Raji (cell line): ENCODE results near the gene BPIFB3.

Source experiments
- POLR2A ChIP-seq: IDR thresholded peaks from 2 replicates; pipeline ENCODE4 v1.6.1; 2011; ENCODE audit warnings: low read depth, low read length, control low read depth; ENCODE audit not compliant: insufficient read depth

Gene BPIFB3

GRCh38 chr20:33053291-33054106, at the start of gene BPIFB3:
Gene BPIFB3 (plus strand): TSS chr20:33053903. CDS start chr20:33055436, 1,533 bp downstream.
- TF ChIP-seq POLR2A = no peak

DNA sequence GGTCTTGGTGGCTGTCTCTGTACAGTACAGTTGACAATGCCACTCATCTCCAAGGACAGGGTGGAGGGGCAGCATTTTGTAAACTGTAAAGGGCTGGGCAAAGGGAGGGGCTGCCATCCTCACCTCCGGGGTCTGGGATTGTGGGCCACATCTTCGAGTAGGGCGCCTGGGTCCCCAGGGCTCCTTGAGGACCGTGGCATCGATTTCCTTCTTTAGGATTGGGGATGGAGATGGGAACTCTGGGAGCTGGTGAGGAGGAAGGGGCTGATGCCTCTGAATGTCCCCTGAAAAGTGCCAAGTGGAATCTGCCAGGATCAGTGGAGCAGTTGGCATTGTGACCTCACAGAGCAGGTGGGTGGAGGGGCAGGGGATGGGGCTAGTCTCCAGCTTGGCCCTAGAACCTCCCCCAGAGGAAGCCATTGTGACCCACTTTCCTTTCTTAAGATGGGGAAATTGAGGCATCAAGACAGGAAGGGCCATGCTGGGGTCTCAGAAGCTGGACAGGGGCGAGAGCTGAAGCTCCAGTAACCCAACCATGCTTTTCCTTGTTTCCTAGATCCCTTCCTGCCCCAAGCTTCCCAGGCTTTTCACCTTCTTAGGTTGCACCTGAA, 49.5 kb upstream of the BPIFB3 start, which contains the start of gene SUN5:
Gene SUN5, minus strand, starts transcription at position 293 of the 611 bp plus-strand sequence. Its CDS starts 93 bp downstream, at position 200.
- no peak for TF ChIP-seq POLR2A

DNA sequence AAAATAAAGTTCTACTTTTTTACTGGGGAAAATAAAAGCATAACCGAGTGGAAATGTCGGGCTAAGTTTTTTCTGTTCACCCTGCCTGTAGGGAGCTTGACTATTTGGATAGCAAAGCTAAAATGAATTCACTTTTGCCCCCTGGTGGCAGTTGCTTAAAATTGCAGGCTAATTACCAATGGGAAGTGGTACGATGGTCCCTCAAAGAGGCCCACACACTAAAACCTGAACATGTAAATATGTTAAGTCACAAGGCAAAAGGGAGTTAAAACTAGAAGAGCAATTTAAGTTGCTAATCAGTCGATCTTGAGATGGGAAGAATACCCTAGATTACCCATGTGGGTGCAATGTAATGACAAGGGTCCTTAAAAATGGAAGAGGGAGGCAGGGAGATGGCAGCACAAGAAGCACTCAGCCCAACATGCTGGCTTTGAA, 48.6 kb upstream of the BPIFB3 start:
- TF ChIP-seq POLR2A = no peak

DNA sequence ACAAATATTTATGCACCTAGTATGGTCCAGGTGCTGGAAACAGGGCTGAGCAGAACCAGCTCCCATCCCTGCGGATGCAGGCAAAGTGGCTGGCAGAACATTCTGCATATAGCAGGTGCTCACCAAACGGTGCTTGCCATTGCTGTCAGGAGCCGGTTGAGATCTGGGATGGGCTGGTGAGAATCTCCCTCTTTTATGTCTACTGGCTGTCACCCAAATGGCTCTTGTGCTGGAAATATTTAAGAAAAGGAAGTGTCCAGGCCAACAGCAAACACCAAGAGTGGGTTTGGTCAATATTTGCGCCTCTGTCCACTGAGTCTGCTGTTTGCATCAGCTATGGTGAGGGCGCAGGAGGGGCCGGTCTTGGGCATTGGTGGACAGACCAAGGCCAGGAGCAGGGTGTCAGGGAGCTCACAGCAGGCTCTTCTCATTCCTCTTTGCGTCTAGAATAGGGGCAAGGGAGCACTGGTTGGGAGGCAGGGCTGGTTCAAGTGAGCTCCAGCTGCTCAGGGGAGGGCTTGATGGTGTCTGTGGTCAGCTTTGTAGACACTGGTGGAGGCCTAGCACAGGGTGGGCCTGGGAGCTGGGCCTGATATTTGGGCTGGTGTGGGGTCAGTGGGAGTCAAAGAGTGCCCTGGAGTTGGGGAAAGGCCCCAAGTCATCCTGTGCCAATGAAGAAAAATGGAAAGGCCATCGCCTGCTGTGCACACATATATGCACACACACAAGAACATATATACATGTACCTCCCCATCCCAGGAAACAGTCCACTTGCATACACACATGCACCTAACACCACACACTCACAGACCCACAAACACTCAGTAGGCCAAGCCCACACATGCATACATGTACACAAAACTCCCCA, 47.6 kb upstream of the BPIFB3 start:
- TF ChIP-seq POLR2A = no peak

DNA sequence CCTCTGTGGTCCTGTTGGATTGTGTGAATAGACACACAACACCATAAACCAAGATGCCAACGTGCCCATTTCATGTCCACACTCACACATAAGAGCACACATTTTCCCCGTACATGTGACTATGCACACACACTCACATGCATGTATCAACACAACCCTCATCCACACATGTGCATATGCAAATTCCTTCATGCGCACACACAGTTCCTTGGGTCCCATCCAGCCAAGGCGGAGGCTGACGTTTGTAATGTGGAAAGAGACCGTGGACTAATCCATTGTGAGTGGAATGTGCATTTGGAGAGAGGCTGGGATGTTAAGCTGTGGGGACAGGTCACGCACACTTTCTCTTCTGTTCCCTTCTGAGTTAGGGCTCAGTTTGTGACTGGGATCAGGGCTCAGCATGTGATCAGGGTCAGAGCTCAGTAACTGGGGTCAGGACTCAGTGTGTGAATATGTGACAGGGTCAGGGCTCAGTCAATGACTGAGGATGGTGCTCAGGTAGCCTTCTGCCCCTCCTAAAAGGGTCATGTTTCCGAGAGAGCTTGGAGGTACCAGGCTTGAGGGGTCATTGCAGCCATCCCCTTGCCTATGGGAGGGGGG, 46.8 kb upstream of the BPIFB3 start:
- TF ChIP-seq POLR2A = no peak

- no peak for TF ChIP-seq POLR2A
Observed at GRCh38 chr20:33007376-33008335, 46.0 kb upstream of the BPIFB3 start, which contains the start of gene BPIFB2. Gene BPIFB2 (plus strand): TSS chr20:33007704. CDS start chr20:33008575, 871 bp downstream.

GRCh38 chr20:33008336-33009213, 45.1 kb upstream of the BPIFB3 start:
- TF ChIP-seq POLR2A = no peak

DNA sequence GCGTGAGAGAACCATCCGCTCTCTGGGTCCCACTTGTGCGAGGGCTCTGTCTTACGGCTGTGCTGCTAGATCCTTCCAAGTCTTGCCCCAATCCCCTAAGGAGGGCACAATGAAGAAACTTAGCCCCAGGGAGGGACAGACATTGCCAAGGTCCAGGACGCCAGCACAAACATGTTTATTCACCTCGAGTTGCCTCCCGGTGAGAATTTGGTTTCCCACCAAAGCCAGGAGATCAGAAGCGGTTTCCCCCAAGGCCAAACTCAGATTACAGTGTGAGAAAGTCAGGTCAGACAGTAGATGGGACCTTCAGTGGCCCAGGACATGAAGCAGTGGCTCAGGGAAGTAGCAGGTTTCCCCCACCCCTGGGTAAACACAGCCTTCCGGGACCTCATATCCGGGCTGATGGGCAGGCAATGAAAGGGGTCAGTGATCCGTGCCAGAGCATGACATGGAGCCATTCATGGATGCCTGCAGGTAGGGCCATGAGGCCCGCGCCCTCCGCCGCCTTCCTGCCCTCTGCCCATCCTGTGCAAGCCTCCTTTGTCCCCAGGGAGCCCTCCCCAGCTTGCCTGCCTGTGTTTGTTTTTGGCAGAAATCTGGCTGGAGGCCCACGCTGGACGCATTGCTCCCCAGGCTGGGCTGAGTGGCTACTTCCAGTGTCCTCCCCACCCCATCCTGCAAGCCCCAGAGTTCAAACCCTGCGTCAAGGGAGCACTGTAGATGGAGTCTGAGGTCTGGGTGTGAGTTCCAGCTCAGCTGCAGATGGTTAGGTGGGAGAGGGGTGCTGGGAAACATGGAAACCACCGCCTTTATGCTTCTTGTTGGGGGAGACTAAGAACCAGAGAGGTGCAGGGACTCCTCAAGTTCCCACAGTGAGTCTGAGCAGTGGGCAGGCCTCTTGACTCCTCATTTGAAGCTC, 44.2 kb upstream of the BPIFB3 start:
- TF ChIP-seq POLR2A = no peak

DNA sequence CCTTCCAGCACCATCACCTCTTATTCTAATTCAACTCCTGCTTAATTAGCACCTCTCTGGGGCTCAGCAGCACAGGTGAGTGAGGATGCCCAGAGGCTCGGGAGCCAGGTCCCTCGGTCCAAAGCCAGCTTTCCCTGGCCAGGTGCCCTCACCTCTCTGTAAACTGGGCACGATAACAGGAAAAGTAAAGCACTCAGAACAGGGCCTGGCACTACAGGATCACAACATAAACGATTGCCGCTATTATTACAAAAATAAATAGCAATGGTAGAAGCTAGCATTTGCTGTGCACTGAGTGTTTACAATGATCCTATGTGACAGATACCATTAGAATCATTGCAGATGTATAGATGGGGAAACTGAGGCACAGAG, 43.6 kb upstream of the BPIFB3 start:
- TF ChIP-seq POLR2A = no peak

DNA sequence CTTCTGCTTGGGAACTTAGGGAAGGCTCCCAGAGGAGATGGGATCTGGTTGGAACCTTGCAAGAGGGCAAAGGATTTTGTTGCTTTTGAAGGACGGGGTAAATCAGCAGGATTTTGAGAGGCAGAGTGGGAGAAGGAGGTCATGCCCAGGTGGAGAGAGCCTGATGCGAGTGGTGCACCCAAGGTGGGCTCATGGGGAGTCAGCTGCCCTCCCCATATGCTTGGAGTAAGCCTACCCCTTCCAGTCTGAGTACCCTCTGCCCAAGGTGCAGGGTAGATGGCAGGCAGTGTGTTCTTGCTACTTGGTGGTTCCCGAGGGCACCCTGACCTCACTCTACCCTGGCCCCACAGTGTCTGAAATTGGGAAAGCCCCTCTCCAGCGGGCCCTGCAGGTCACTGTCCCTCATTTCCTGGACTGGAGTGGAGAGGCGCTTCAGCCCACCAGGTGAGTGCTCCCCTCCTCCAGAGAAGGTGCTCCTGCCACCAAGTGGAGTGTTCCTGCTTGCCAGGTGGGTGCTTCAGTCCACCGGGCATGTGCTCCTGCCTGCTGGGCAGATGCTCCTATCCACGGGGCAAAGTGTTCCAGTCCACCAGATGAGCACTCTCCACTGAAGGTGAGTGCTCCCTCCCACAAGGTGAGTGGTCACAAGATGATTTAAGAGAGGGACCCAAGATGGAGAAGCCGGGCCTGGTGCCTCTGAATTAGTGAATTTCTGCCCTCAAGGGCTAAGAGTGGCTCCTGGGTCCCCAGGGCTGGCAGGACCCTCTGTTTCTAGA, 42.8 kb upstream of the BPIFB3 start:
- no peak for TF ChIP-seq POLR2A

GRCh38 chr20:33012327-33013189, 41.1 kb upstream of the BPIFB3 start:
- TF ChIP-seq POLR2A = no peak
